Chondrocyte (in vitro differentiated cells): ENCODE results near the gene JAK1. TPM values are rescaled to one million over a fixed set of nuclear protein-coding genes. Genes with fewer than 3 reads are reported as not detected.

Experiments used
- DNase-seq: peaks from one replicate; pipeline ENCODE4 v3.0.0; 2021; ENCODE audit warnings: mixed read lengths, low spot score
- H3K27ac Mint-ChIP-seq: one replicate; pipeline ENCODE4 v1.8.0; 2021; ENCODE audit warnings: mild to moderate bottlenecking, moderate library complexity, mixed read lengths; ENCODE audit not compliant: unreplicated experiment
- H3K27me3 Mint-ChIP-seq: 2 replicates; pipeline ENCODE4 v1.8.0; 2021; ENCODE audit warnings: low read depth, mixed read lengths
- H3K36me3 Mint-ChIP-seq: 2 replicates; pipeline ENCODE4 v1.8.0; 2021; ENCODE audit warnings: low read depth, mixed read lengths
- H3K4me1 Mint-ChIP-seq: 2 replicates; pipeline ENCODE4 v1.8.0; 2021; ENCODE audit warnings: low read depth, mild to moderate bottlenecking, mixed read lengths
- H3K4me3 Mint-ChIP-seq: one replicate; pipeline ENCODE4 v1.8.0; 2021; ENCODE audit warnings: mild to moderate bottlenecking, moderate library complexity, mixed read lengths; ENCODE audit not compliant: unreplicated experiment
- H3K9me3 Mint-ChIP-seq: 2 replicates; pipeline ENCODE4 v1.8.0; 2021; ENCODE audit warnings: low read depth, mixed read lengths
- total RNA-seq: library from RNA; stranded (reverse); gene quantifications from 3 replicates; pipeline ENCODE4 v1.2.1, GENCODE V29; 2021
- TF ChIP-seq, protein P1 (sequence below): fragments of 200-600 bp; sonication (generic); IDR thresholded peaks from 2 replicates; pipeline ENCODE4 v1.5.0; 2021; ENCODE audit warnings: antibody characterized with exemption, mild to moderate bottlenecking, moderate library complexity

Gene JAK1
- total RNA-seq, 1 donor from 2014 or later: 112 TPM

DNA sequence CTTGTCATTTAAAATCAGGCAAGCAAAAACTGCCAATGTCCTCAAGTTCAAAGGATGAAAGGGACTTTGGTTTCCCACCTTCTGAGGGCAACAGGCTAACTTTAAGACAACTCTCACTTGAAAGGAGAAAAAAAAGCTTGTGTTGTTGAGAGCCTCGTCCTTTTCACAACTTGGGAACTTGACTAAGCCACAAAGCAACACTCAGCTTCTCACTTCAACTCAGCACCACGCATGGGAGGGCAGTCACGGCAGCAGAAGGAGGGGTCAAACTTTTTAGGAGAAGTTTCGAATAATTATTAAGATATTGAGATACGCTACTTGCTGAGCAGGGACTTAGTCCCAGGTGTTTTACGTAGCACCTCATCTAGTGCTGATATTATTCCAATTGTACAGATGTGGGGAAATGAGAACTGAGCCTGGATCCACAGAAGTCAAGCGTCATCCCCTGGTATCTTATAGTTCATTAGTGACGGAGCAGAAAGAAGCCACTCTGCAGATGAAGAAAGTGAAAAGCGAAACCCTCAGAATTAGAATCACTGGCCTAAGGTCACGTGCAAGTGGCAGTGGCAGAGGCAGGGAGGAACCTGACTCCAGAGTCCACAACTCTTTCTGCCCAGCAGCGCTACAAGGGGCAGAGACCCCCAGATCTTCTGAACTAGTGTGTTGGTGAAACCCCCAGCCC is 83.6 kb downstream of the JAK1 start:
- TF ChIP-seq, protein P1, sequence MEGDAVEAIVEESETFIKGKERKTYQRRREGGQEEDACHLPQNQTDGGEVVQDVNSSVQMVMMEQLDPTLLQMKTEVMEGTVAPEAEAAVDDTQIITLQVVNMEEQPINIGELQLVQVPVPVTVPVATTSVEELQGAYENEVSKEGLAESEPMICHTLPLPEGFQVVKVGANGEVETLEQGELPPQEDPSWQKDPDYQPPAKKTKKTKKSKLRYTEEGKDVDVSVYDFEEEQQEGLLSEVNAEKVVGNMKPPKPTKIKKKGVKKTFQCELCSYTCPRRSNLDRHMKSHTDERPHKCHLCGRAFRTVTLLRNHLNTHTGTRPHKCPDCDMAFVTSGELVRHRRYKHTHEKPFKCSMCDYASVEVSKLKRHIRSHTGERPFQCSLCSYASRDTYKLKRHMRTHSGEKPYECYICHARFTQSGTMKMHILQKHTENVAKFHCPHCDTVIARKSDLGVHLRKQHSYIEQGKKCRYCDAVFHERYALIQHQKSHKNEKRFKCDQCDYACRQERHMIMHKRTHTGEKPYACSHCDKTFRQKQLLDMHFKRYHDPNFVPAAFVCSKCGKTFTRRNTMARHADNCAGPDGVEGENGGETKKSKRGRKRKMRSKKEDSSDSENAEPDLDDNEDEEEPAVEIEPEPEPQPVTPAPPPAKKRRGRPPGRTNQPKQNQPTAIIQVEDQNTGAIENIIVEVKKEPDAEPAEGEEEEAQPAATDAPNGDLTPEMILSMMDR: no peak
- DNase-seq: no peak
- no peak overlapping the region for H3K4me3 Mint-ChIP-seq
- H3K9me3 Mint-ChIP-seq: no peaks in the 10 kb centered on the region
- peaks cover 13% of the 10 kb centered on the region for H3K36me3 Mint-ChIP-seq
- no peaks in the 10 kb centered on the region for H3K27me3 Mint-ChIP-seq
- no peak overlapping the region for H3K27ac Mint-ChIP-seq
- peaks cover 10% of the 10 kb centered on the region for H3K4me1 Mint-ChIP-seq

DNA sequence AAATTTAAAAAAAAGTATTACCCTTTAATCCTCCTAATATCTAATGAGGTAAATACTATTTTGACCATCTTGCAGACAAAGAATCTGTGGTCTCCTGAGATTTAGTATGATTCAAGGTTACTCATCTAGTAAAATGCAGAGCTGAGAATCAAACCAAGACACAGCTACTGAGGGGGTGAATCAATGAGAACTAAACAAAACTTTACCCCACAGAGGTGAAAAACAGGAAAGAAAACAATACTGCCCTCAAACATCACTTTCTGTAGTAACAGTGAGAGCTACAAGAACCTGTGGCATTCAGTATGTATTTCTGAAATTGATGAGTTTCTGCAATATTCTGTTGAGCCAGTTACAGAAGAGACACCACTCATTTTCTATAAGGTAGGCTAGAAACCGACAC is 85.1 kb downstream of the JAK1 start:
- H3K27me3 Mint-ChIP-seq: no peaks in the 10 kb centered on the region
- H3K4me1 Mint-ChIP-seq: peaks cover 6% of the 10 kb centered on the region
- H3K27ac Mint-ChIP-seq: no peak overlapping the region
- H3K36me3 Mint-ChIP-seq: peaks cover 17% of the 10 kb centered on the region
- TF ChIP-seq, protein P1: no peak
- H3K4me3 Mint-ChIP-seq: no peak overlapping the region
- DNase-seq: no peak
- H3K9me3 Mint-ChIP-seq: no peaks in the 10 kb centered on the region

DNA sequence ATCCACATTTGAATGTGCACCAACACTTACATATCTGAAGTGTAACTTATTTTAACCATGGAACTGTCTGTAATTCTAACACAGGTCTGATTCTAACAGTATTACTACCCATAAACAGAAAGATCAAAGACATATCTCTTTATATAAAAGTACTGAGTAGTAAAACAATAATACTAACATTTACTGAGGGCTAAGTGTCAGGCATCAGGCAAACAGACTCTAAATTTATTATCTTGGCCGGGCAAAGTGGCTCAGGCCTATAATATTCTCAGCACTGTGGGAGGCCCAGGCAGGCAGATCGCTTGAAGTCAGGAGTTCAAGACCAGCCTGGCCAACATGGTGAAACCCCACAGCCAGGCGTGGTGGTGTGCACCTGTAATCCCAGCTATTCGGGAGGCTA is 85.9 kb downstream of the JAK1 start:
- no peak for DNase-seq
- H3K27ac Mint-ChIP-seq: no peak overlapping the region
- H3K4me1 Mint-ChIP-seq: peaks cover 6% of the 10 kb centered on the region
- H3K27me3 Mint-ChIP-seq: no peaks in the 10 kb centered on the region
- TF ChIP-seq, protein P1: no peak
- no peak overlapping the region for H3K4me3 Mint-ChIP-seq
- H3K36me3 Mint-ChIP-seq: peaks cover 22% of the 10 kb centered on the region
- no peaks in the 10 kb centered on the region for H3K9me3 Mint-ChIP-seq

DNA sequence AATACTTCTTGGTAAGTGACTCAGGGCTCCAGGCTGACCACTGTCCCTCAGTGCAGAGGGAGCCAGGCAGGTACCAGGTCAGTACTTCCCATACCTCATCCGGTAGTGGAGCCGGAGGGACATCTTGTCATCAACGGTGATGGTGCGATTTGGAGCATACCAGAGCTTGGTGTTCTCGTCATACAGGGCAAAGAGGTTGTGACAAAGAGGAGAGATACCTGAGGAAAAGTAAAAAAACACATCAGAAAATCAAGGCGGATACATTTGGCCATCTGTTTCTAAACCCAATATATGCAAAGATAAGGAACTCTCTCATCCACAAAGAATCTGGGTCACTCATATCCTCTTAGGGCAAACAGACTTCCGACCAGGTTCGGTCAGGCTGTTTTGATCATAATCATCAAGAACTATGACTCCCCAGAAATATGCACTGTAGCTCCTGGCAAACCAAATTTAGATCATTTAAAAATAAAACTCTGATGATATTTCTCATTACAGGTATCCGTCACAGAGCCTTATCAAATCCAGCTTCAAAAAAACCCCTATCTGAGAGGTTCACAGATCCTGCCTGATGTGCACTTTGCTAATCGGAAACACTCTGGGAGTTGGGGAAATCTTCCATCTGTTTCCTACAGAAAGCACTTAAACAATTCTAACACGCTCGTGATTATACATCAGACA is 87.3 kb downstream of the JAK1 start:
- H3K27ac Mint-ChIP-seq: no peak overlapping the region
- H3K36me3 Mint-ChIP-seq: peaks cover 20% of the 10 kb centered on the region
- H3K9me3 Mint-ChIP-seq: no peaks in the 10 kb centered on the region
- DNase-seq: no peak
- TF ChIP-seq, protein P1: no peak
- no peaks in the 10 kb centered on the region for H3K4me1 Mint-ChIP-seq
- H3K27me3 Mint-ChIP-seq: no peaks in the 10 kb centered on the region
- H3K4me3 Mint-ChIP-seq: no peak overlapping the region

DNA sequence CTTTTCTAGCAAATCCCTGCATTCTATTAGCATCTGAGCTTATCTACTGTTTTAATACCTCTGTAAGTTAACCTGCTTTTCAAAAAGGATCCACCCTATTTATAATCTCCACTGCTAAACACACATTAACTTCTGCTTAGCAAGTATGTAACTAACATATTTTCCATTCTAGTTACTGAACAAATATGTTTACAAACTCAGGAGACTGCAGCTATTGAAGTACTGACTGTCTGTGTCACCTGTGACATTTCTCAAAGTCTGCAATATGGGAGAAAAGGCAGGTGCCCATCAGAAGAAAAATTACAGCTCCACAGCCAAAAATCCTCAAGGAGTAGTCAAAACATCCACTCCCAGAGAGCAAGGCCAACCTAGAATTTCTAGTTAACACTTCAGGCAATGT is 88.3 kb downstream of the JAK1 start:
- Mint-ChIP-seq H3K36me3 (peaks cover 23% of the 10 kb centered on the region), H3K27me3 (no peaks in the 10 kb centered on the region), H3K27ac (no peak overlapping the region), H3K4me3 (no peak overlapping the region), H3K9me3 (no peaks in the 10 kb centered on the region), H3K4me1 (no peaks in the 10 kb centered on the region)
- no peak for DNase-seq
- TF ChIP-seq, protein P1: no peak
